Progenitor cell of endocrine pancreas (in vitro differentiated cells): ENCODE results near the gene CIBAR2. TPM values are rescaled to one million over a fixed set of nuclear protein-coding genes. Genes with fewer than 3 reads are reported as not detected.

Experiments
- DNase-seq: peaks from one replicate; pipeline ENCODE4 v3.0.0; 2021; ENCODE audit warnings: low spot score; ENCODE audit not compliant: unreplicated experiment
- H3K27ac Mint-ChIP-seq: 2 replicates; pipeline ENCODE4 v1.8.0; 2021; ENCODE audit warnings: mild to moderate bottlenecking, moderate library complexity, mixed read lengths
- H3K27me3 Mint-ChIP-seq: 2 replicates; pipeline ENCODE4 v1.8.0; 2021; ENCODE audit warnings: mixed read lengths
- H3K36me3 Mint-ChIP-seq: 2 replicates; pipeline ENCODE4 v1.8.0; 2022; ENCODE audit warnings: mixed read lengths; ENCODE audit not compliant: insufficient read depth
- H3K4me1 Mint-ChIP-seq: 2 replicates; pipeline ENCODE4 v1.8.0; 2021; ENCODE audit warnings: low read depth, mixed read lengths
- H3K4me3 Mint-ChIP-seq: 2 replicates; pipeline ENCODE4 v1.8.0; 2021; ENCODE audit warnings: low read depth, mild to moderate bottlenecking, moderate library complexity, mixed read lengths
- H3K9me3 Mint-ChIP-seq: 2 replicates; pipeline ENCODE4 v1.8.0; 2021; ENCODE audit warnings: low read depth, mixed read lengths
- total RNA-seq: library from RNA; stranded (reverse); gene quantifications from 2 replicates; pipeline ENCODE4 v1.2.1, GENCODE V29; 2021
- TF ChIP-seq, protein P1 (sequence below): fragments of 200-600 bp; sonication (generic); IDR thresholded peaks from one replicate; pipeline ENCODE4 v1.5.0; 2021; ENCODE audit warnings: antibody characterized with exemption, mild to moderate bottlenecking; ENCODE audit not compliant: unreplicated experiment

The CIBAR2 gene
- total RNA-seq, 1 donor from 2014 or later: 0.43 TPM

GRCh38 chr16:85068746-85069145 lies 43.5 kb downstream of the CIBAR2 start:
- Mint-ChIP-seq H3K36me3 (peaks cover 8% of the 10 kb centered on the region), H3K27ac (no peak overlapping the region), H3K4me1 (no peaks in the 10 kb centered on the region), H3K4me3 (no peak overlapping the region), H3K27me3 (no peaks in the 10 kb centered on the region), H3K9me3 (no peaks in the 10 kb centered on the region)
- no peak for DNase-seq
- TF ChIP-seq, protein P1, sequence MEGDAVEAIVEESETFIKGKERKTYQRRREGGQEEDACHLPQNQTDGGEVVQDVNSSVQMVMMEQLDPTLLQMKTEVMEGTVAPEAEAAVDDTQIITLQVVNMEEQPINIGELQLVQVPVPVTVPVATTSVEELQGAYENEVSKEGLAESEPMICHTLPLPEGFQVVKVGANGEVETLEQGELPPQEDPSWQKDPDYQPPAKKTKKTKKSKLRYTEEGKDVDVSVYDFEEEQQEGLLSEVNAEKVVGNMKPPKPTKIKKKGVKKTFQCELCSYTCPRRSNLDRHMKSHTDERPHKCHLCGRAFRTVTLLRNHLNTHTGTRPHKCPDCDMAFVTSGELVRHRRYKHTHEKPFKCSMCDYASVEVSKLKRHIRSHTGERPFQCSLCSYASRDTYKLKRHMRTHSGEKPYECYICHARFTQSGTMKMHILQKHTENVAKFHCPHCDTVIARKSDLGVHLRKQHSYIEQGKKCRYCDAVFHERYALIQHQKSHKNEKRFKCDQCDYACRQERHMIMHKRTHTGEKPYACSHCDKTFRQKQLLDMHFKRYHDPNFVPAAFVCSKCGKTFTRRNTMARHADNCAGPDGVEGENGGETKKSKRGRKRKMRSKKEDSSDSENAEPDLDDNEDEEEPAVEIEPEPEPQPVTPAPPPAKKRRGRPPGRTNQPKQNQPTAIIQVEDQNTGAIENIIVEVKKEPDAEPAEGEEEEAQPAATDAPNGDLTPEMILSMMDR: no peak

GRCh38 chr16:85067426-85067825 lies 44.8 kb downstream of the CIBAR2 start:
- no peaks in the 10 kb centered on the region for H3K9me3 Mint-ChIP-seq
- peaks cover 8% of the 10 kb centered on the region for H3K36me3 Mint-ChIP-seq
- no peak for DNase-seq
- H3K27ac Mint-ChIP-seq: no peak overlapping the region
- H3K27me3 Mint-ChIP-seq: no peaks in the 10 kb centered on the region
- no peak overlapping the region for H3K4me3 Mint-ChIP-seq
- TF ChIP-seq, protein P1: no peak
- H3K4me1 Mint-ChIP-seq: no peaks in the 10 kb centered on the region

- no peaks in the 10 kb centered on the region for H3K4me1 Mint-ChIP-seq
- TF ChIP-seq, protein P1: no peak
- no peaks in the 10 kb centered on the region for H3K27me3 Mint-ChIP-seq
- no peaks in the 10 kb centered on the region for H3K9me3 Mint-ChIP-seq
- DNase-seq: no peak
- H3K36me3 Mint-ChIP-seq: peaks cover 8% of the 10 kb centered on the region
- no peak overlapping the region for H3K4me3 Mint-ChIP-seq
- H3K27ac Mint-ChIP-seq: no peak overlapping the region
These were observed 45.2 kb downstream of the CIBAR2 start for GRCh38 chr16:85067024-85067423.

DNA sequence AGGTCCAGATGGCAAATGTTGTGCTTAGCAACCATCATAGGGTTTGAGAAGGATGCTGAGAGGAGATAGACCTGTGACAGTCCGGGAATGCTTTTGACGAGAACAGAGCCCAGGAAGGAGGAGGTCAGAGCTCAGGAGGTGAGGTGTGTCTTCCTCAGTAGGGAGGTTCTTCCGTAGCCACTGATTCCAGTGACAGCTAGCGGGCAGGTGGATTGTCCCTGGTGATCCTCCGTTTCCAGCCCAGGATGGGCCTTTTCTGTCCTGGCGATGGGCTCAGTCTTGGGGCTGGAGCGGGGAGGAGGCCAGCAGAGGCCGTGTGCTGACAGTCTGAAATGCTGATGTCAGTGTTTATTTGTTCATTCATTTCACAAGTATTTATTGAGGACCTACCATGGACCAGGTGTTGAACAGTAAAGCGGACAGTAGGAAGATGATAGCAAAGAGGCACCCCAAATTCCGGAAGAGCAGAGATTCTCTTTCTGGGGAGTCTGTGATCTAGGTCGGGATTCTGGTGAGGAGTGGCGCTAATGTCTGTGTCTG lies 45.9 kb downstream of the CIBAR2 start:
- DNase-seq: no peak
- TF ChIP-seq, protein P1: no peak
- no peaks in the 10 kb centered on the region for H3K27me3 Mint-ChIP-seq
- H3K27ac Mint-ChIP-seq: no peak overlapping the region
- no peak overlapping the region for H3K4me3 Mint-ChIP-seq
- no peaks in the 10 kb centered on the region for H3K9me3 Mint-ChIP-seq
- peaks cover 1% of the 10 kb centered on the region for H3K4me1 Mint-ChIP-seq
- H3K36me3 Mint-ChIP-seq: peaks cover 3% of the 10 kb centered on the region

GRCh38 chr16:85065099-85065498 lies 47.2 kb downstream of the CIBAR2 start:
- TF ChIP-seq, protein P1: no peak
- Mint-ChIP-seq H3K27ac (no peak overlapping the region), H3K27me3 (no peaks in the 10 kb centered on the region), H3K9me3 (no peaks in the 10 kb centered on the region), H3K4me3 (no peak overlapping the region), H3K4me1 (peaks cover 1% of the 10 kb centered on the region), H3K36me3 (no peaks in the 10 kb centered on the region)
- DNase-seq: no peak
